H1 (cell line): ENCODE measurements around the gene PPP1R3G.

Experiments
- ATF2 ChIP-seq: IDR thresholded peaks from 2 replicates; pipeline ENCODE4 v1.6.1; 2012; ENCODE audit warnings: low read length, inconsistent platforms
- EZH2 ChIP-seq: fragments of 200-600 bp; sonication (generic); IDR thresholded peaks from 2 replicates; pipeline ENCODE4 v1.7.1; 2012; ENCODE audit warnings: low read depth, mild to moderate bottlenecking, moderate library complexity, low read length, inconsistent platforms; ENCODE audit not compliant: severe bottlenecking
- POLR2AphosphoS5 ChIP-seq: IDR thresholded peaks from 2 replicates; pipeline ENCODE4 v1.6.1; 2011; ENCODE audit warnings: low read depth, low read length
- SIX5 ChIP-seq: IDR thresholded peaks from 2 replicates; pipeline ENCODE4 v1.6.1; 2011; ENCODE audit warnings: mild to moderate bottlenecking, low read depth, low read length

GRCh38 chr6:5096482-5096881, 11.3 kb downstream of the PPP1R3G start:
- no peak for TF ChIP-seq ATF2
- no peak for TF ChIP-seq EZH2
- no peak for TF ChIP-seq SIX5
- no peak for TF ChIP-seq POLR2AphosphoS5
